RPMI7951 (cell line): Measurements from ENCODE around the gene NPM3. TPM values are rescaled to one million over a fixed set of nuclear protein-coding genes. Genes with fewer than 3 reads are reported as not detected.

Experiments used
- DNase-seq: peaks from one replicate; pipeline ENCODE4 v3.0.0-alpha.2; 2012; ENCODE audit warnings: low read depth
- total RNA-seq: library from RNA; depleted of rRNA; stranded (reverse); fragments of >200 nt; shearing (Covaris generic); gene quantifications from 2 replicates; pipeline ENCODE4 v1.2.3, GENCODE V29; 2014

NPM3 gene
- total RNA-seq, 1 experiment from 2014 or later: 32.3 TPM

DNA sequence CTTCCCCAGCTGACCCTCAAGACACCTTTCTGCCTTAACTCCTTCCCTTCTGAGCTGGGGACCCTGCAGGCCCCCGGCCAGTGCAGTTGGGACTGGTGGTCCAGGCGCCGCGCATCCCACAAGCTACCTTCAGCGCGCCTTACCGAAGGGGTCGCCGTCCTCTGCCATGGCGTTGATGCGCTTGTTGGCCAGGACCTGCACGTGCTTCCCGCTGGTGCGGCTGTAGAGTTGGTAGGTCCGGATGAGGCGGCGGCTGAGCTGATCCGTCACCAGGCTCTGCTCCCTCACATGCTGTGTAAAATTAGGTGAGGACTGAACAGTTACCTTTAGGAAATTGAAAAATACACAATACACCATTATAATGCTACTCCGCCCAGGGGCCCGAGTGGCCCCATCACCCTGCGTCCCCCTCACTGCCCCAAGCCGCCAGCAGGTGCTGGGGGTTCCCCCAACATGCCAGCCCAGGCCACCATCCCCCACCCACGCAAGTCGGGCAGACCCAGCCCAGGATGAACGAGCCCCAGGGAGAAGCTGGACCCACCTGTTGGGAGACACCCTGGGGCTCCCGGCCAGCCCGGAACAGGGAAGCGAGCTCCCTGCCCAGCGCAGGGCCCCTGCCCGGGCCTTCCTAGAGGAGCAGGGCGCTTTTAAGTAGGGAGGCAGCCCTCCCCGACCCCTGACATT is 8.5 kb downstream of the NPM3 start:
- DNase-seq: no peak

GRCh38 chr10:101773923-101774588 is 9.2 kb downstream of the NPM3 start:
- no peak for DNase-seq

DNA sequence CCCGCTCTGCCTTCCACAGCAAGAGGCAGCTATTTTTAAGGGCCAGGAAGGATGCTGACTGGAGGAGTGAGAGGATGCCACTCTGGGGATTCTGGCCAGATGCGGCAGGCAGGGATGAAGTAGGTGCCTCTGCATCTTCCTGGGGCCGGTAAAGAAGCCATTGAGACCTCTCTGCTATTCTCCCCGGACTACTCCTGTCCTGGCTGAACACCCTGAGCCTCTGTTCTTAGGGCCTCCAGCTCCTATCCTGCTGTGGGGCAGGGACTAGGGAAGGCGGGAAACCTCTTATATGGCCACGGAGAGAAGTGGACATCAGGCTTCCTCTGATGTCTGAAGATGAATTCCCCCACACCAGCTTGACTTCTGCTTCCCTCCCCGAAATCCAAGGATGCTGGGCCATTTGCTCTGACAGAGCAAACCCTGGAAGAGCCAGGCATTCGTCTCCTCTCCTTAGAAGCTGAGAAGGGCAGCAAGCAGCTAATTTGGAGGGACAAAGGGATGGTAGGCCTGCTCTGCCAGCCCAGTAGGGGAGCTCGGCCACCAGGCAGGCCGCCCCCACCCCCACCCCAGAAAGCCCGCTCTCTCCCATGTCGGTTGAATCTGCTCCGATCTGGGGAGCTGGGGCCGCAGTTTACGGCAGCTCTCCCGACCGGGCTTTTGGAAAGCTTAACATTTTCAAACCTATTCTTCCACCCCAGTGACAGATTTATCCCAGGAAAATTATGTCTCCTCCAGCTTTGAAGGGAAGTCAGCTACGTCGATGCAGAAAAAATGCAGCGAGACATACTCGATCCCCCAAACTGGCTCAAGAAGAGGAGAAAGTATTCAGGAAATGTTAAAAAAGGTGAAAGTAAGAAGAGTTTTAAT is 10.1 kb downstream of the NPM3 start:
- DNase-seq: no peak

GRCh38 chr10:101772017-101772894 is 11.0 kb downstream of the NPM3 start:
- DNase-seq: no peak

DNA sequence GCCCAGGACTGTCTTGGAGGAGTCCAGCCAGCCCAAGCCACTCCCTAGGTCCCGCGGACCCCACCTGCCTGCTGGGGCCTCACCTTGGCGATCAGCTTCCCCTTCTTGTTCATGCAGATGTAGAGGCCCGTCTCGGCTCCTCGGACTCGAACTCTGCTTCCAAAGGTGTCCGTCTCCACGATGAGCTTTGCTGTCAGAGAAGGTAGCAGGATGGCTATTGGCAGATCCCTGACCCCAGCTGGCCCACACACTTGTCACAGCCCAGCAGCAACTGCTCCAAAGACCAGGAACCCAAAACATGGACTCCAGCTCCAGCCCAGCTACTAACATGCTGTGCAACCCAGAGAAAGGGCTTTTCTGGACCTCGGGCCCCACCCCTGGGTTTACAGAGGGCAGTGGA is 11.9 kb downstream of the NPM3 start:
- no peak for DNase-seq

DNA sequence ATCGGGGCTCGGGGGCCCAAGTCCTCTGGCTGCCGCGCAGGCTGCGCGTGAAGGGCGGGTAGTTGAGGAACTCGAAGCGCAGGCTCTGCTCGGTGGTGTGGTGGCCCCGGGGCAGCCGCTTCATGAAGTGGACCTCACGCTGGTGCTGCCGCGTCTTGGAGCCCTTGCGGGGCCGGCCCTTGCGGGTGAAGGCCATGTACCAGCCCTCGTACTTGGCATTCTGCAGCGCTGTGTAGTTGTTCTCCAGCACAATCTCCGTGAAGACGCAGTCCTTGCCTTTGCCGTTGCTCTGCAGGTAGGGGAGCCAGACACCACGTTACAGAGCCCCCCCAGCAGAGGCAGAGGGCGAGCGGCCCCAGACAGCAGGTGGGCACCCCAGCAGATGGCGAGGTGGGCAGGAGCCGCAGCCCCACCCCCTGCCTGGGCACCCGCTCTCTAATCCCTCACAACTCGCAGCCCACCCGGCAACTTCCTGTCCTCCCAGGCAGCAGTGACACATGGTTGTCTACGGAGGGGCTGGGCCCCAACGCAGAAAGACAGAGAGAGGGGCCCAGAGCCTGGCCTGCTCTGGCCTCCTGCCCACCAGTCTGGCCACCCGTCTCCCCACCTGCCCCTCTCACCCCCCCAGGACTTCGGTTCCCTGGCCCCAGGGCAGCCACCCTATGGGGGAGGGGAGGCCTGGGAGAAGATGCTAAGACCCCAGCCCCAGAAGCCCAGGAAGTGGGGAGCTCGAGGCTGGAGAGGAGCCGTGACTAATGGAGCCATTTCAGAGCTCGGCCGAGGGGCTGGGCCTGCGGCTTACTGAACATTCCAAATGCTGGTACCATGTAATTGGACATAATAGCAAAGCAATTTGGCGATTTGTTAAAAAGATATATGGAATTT is 12.7 kb downstream of the NPM3 start:
- no peak for DNase-seq

- DNase-seq: no peak
These were observed 13.6 kb downstream of the NPM3 start for GRCh38 chr10:101769541-101770180.

DNA sequence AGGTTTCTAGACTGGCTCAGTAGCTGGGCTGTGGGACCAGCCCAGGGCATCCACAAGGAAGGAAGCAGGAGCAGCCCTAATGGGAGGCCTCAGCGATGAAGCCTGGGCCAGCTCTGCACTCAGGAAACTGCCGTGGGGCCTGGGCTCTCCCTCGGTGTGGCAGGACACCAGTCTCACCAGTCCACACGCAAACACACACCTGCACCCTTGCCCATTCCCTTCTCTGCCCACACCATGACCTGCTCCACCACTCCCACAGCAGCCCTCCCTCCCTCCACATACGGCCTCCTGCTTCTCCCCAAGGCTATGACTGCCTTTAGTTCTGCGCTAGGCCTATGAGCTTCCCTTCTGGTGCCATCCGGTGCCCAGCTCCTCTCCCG is 14.5 kb downstream of the NPM3 start:
- no peak for DNase-seq

DNA sequence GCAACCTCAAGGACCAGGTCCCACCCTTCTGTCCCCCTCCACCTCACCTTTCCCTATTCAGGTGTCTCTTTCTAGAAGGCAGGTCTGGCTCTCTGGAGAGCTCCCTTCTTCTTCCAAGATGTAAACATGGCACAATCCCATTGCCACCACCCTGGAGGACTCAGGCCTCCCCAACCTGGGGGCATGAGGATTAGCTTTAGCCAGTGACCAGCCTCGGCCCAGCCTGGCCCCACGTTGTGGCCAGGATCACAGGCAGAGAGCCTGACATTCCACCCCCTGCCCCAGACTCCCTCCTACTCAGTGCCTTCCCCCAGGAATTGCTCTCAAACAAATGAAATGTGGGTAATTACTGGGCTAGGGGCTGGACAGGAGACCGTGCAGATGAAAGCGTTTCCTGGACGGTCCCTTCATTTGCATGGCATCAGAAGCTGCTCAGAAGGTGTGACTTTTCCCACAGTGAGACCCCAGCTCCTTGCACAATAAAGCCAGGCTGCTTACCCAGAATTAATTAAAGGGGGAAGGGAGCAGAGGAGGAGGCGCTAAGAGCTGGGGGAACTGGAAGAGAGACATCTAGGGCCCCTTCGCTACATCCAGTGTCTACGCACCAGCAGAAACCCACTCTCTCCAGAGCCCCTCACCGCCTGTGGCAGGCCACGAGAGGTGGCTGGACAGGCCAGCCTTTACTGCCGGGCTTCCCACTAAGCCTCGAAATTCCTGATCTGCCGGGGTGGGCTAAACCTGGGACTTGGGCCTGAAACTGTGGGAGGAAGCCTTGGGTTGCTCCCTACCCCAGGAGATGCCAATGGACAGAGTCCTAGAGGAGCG is 15.1 kb downstream of the NPM3 start:
- no peak for DNase-seq

- no peak for DNase-seq
These were observed 15.7 kb downstream of the NPM3 start for GRCh38 chr10:101767600-101767945.

GRCh38 chr10:101766753-101767599 is 16.3 kb downstream of the NPM3 start:
- DNase-seq: no peak

DNA sequence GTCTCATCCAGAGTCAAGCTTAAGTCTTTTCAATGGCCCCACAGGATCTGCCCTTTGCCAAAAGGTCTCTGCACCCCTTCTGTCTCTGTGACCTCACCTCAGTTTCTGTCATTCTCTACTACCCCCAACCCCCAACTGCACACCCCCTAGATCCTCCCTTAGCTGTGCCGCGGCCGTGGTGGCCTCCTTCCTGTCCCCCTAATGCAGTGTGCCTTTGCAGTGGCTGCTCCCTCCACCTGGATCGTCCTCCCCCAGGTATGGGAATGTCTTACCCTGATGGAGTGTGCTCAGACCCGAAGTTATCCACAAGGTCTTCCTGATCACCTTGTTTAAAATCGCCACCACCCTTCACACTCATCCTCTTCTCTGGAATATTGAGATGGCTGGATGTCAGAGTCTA is 16.9 kb downstream of the NPM3 start:
- no peak for DNase-seq

DNA sequence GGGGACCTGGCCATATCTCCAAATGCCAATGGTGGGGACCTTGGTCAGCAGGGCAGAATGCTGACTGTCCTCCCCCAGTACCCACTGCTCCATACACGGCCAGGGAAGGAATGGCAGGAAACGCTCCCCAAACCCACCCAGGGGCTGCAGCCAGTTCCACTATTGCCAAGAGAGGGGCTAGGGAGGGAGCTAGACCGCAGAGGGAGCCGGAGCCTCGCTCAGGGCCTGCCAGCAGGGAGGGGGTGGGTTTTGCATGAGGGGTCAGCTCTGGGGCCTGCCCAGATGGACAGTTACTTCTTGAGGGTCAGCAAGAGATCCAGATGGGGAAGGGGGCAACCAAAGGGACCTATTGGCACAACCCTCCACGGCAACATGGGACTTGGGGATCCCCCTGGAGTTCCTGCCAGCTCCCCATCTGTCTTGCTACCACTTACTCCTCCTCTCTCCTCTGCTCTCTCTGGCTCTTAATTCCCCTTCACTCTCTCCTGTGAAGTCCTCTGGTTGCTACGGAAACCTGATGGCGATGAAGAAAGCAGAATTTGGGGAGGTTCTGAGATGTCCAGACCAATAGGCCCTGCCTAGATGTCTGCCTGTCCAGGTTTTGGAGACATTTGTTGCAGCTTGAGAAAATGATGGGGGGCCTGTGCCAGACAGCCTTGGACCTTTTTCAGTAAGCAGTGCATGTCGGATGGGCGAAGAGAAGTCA is 20.0 kb downstream of the NPM3 start:
- no peak for DNase-seq

GRCh38 chr10:101762736-101763135 is 20.5 kb downstream of the NPM3 start:
- DNase-seq: no peak

DNA sequence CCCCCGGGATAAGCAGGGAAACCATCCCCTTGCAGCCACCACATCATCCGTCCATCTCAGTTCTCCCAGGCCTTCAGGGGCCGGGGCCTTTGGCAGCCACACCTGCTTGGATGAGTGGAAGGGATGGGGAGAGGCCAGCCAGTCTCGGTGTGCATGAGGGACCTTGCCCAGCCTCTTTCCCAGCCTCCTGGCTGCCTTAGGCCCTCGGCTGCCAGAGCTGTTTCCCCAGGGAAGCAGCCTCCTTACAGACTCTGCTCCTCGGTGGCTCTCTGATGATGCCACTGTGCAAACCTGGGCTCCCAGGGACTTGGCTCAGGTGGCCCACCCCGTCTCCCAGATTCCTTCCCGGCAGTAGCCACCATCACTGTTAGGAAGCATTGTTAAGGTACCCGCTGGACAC is 22.0 kb downstream of the NPM3 start:
- DNase-seq: no peak

- DNase-seq: no peak
These were observed 22.7 kb downstream of the NPM3 start for GRCh38 chr10:101760510-101760909.

DNA sequence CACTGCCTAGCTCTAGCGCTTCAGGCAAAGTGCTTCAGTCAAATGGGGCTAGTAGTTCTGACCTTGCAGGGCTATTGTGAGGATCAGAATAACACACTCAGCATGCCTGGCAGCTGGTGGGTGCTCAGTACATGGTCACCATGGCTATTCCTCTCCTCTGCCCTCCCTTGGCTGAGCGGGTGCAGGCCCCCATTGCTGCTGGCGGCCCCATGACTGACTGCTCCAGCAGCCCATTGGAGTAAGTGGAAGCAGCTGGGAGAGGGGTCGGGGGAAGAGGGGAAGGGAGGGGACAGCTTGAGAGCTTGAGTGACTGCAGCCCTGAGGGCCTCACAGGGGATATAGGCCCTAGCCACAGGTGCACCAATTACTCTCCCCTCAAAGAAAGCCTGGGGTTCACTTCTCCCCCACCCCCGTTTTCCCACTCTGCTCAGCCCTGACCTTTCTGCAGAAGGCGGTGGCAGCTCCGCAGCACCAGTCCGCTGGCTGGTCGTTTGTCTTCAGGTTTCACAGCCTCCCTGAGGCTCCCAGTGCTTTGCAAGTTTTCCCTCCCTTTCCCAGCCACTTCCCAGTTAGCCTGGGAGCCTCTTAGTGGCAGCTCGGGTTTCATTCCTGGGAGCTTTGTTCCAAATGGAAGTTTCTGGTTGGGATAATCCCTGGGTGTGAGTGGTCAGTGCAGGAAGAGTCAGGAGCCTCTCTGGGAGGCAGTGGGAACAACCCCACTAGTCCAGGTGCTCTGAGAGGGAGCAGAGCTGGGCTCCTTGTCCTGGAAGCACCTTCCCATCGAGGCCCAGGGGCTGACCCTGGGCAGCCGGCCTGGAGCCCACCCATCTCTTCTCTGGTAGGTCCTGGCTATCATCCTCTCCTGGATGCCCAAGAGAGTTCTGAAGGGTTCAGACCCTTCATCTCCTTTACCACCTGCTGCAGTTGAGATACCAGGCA is 23.7 kb downstream of the NPM3 start:
- DNase-seq: no peak
